Measurements from ENCODE around the gene AKAP13. TPM values are rescaled to one million over a fixed set of nuclear protein-coding genes. Genes with fewer than 3 reads are reported as not detected.

AKAP13 gene
- total RNA-seq, 1 donor from 2014 or later, result 73.8 TPM

DNA sequence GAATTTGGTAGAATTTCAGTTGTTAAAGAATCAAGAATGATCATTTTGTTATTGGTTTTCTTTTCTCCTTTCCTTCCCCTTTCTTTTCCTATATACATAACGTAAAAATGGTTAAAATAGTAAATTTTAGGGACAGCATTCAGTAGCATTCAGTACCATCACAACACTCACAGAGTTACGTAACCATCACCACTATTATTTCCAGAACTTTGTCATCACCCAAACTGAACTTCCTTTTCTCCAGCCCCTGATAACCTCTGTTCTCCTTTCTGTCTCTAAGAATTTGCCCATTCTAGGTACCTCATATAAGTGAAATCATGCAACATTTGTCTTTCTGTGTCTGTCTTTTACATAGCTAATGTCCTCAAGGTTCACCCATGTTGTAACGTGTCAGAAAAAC lies 165.3 kb downstream of the AKAP13 start:
- no peak overlapping the region for H2AFZ ChIP-seq (replicated peaks)
- Mint-ChIP-seq H3K27ac (no peak overlapping the region), H3K27me3 (ENCODE audit: insufficient read depth, low read depth) (no peaks in the 10 kb centered on the region), H3K4me1 (peaks cover 13% of the 10 kb centered on the region), H3K4me3 (no peak overlapping the region), H3K9me3 (no peaks in the 10 kb centered on the region), H3K36me3 (peaks cover 29% of the 10 kb centered on the region)
- peaks cover 6% of the 10 kb centered on the region for H3K79me2 ChIP-seq (ENCODE audit: low read depth)
- H3K27me3 ChIP-seq, result no peaks in the 10 kb centered on the region
- peaks cover 12% of the 10 kb centered on the region for H3K4me1 ChIP-seq
- H4K20me1 ChIP-seq (ENCODE audit: low read depth), result peaks cover 25% of the 10 kb centered on the region
- no peaks in the 10 kb centered on the region for H3K36me3 ChIP-seq
- no peak overlapping the region for H3K9ac ChIP-seq
- TF ChIP-seq, protein P1, sequence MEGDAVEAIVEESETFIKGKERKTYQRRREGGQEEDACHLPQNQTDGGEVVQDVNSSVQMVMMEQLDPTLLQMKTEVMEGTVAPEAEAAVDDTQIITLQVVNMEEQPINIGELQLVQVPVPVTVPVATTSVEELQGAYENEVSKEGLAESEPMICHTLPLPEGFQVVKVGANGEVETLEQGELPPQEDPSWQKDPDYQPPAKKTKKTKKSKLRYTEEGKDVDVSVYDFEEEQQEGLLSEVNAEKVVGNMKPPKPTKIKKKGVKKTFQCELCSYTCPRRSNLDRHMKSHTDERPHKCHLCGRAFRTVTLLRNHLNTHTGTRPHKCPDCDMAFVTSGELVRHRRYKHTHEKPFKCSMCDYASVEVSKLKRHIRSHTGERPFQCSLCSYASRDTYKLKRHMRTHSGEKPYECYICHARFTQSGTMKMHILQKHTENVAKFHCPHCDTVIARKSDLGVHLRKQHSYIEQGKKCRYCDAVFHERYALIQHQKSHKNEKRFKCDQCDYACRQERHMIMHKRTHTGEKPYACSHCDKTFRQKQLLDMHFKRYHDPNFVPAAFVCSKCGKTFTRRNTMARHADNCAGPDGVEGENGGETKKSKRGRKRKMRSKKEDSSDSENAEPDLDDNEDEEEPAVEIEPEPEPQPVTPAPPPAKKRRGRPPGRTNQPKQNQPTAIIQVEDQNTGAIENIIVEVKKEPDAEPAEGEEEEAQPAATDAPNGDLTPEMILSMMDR (IDR thresholded peaks at IDR 0.05), result no peak
- TF ChIP-seq EZH2phosphoT487 (IDR thresholded peaks at IDR 0.05), result no peak
- no peak for TF ChIP-seq EZH2 (IDR thresholded peaks at IDR 0.05)
- H3F3A ChIP-seq (ENCODE audit: low read depth), result no peaks in the 10 kb centered on the region
- no peak overlapping the region for H3K4me3 ChIP-seq
- no peaks in the 10 kb centered on the region for H3K9me3 ChIP-seq (ENCODE audit: low read depth)
- DNase-seq (ENCODE audit: low spot score), result no peak
- no peak overlapping the region for H3K4me2 ChIP-seq
- H3K27ac ChIP-seq, result no peak overlapping the region

DNA sequence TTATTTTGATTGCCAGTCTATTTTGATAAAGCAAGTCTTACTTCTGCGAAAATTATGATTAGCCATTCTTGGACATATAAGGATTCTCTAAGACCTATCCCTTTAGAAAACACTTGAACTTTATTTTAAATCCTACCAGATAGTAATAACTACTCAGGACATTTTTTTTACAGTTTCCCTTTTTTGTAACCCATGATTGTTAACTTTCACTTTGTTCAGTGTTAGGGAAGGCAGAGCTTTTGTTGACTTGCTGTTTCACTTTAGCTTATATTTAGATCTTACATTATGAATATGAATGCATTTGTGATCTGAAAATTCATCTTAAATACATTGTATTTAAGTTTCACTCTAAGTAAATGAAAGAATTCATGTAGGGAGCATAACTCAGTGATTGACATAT lies 167.0 kb downstream of the AKAP13 start:
- H2AFZ ChIP-seq (replicated peaks), result no peak overlapping the region
- H3K9ac ChIP-seq, result no peak overlapping the region
- no peaks in the 10 kb centered on the region for H3K79me2 ChIP-seq (ENCODE audit: low read depth)
- no peaks in the 10 kb centered on the region for H3F3A ChIP-seq (ENCODE audit: low read depth)
- peaks cover 13% of the 10 kb centered on the region for H4K20me1 ChIP-seq (ENCODE audit: low read depth)
- TF ChIP-seq EZH2 (IDR thresholded peaks at IDR 0.05) (no peak), EZH2phosphoT487 (IDR thresholded peaks at IDR 0.05) (no peak)
- TF ChIP-seq, protein P1 (IDR thresholded peaks at IDR 0.05), result no peak
- no peaks in the 10 kb centered on the region for H3K36me3 ChIP-seq
- no peak overlapping the region for H3K4me2 ChIP-seq
- H3K27me3 ChIP-seq, result no peaks in the 10 kb centered on the region
- Mint-ChIP-seq H3K27ac (no peak overlapping the region), H3K27me3 (ENCODE audit: insufficient read depth, low read depth) (no peaks in the 10 kb centered on the region), H3K36me3 (peaks cover 38% of the 10 kb centered on the region), H3K4me1 (peaks cover 11% of the 10 kb centered on the region), H3K9me3 (no peaks in the 10 kb centered on the region), H3K4me3 (no peak overlapping the region)
- DNase-seq (ENCODE audit: low spot score), result no peak
- no peaks in the 10 kb centered on the region for H3K9me3 ChIP-seq (ENCODE audit: low read depth)
- H3K4me1 ChIP-seq, result no peaks in the 10 kb centered on the region
- H3K27ac ChIP-seq, result no peak overlapping the region
- no peak overlapping the region for H3K4me3 ChIP-seq

DNA sequence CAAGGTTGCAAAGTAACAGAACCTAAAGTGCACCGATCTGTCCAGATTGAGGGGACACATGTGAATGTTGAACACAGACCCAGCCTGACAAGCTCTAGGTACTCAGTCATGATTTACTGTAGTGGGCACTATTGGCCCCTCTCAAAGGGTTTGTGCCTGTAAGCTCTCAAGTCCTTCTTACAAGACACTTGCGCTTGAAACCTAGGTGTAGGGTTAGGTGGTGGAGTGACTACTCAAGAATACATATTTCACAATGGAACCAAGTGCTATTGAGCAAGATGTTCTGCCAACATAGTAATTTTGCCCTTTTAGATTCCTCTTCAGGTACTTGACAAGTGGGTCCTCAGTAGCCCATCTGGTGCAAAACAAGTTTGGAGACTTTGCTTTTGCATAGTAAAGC lies 169.9 kb downstream of the AKAP13 start:
- Histone ChIP-seq H3K4me1 (no peaks in the 10 kb centered on the region), H3K9me3 (ENCODE audit: low read depth) (no peaks in the 10 kb centered on the region), H3F3A (ENCODE audit: low read depth) (no peaks in the 10 kb centered on the region), H3K36me3 (no peaks in the 10 kb centered on the region), H3K4me3 (no peak overlapping the region), H3K79me2 (ENCODE audit: low read depth) (no peaks in the 10 kb centered on the region), H3K27ac (no peak overlapping the region), H2AFZ (replicated peaks) (no peak overlapping the region), H4K20me1 (ENCODE audit: low read depth) (no peaks in the 10 kb centered on the region), H3K9ac (no peak overlapping the region), H3K27me3 (no peaks in the 10 kb centered on the region), H3K4me2 (no peak overlapping the region)
- Mint-ChIP-seq H3K27ac (no peak overlapping the region), H3K27me3 (ENCODE audit: insufficient read depth, low read depth) (no peaks in the 10 kb centered on the region), H3K4me1 (no peaks in the 10 kb centered on the region), H3K9me3 (peaks cover 2% of the 10 kb centered on the region), H3K4me3 (no peak overlapping the region), H3K36me3 (peaks cover 41% of the 10 kb centered on the region)
- DNase-seq (ENCODE audit: low spot score), result no peak
- TF ChIP-seq EZH2 (IDR thresholded peaks at IDR 0.05) (no peak), EZH2phosphoT487 (IDR thresholded peaks at IDR 0.05) (no peak)
- TF ChIP-seq, protein P1 (IDR thresholded peaks at IDR 0.05), result no peak

All from neural progenitor cell (in vitro differentiated cells).